Stimulated activated CD4-positive, alpha-beta T cell treated with anti-CD3 and anti-CD28 coated beads, Interleukin-2, amount 100 ng/mL, for 24 hours (primary cell): ENCODE results near the gene ALDH9A1.
"Not testable (repeated sequence)": the region's sequence is repeated elsewhere in the genome, so short reads cannot be mapped to it uniquely, and the experiment has no call there.

ENCODE experiments used
- DNase-seq, 2 donors: peaks; one replicate each; pipeline ENCODE4 v3.0.0-alpha.2; 2020

Gene ALDH9A1

GRCh38 chr1:165686121-165686970 is 12.0 kb downstream of the ALDH9A1 start:
- no peak for DNase-seq

DNA sequence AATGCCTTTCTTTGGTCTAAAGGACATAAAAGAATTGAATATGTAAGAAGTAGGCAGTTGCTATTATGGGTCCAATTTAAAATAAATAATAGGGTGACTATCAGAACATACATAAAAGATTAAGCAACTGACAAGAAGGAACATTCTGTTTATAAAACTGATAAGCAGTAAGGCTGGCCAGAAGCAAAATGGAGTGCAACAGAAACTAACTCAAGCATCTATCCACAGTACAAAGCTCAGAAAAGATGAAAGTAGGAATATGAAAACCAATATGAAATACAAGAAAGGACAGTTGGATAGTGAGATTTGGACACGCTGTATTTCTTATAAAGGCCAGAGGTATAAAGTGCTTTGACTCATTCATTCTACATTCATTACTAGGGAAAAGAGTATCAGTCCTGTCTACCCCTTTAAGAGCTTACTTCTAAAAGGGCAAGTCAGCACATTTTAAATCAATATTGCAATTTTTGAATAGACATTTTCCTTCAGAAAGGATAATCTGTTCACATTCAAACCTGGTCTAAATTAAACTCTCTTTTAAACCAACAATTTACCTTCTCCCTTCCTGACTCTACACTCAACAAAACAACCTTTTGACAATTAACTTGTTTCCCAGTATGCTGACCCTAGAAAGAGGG is 14.4 kb downstream of the ALDH9A1 start:
- no peak for DNase-seq

GRCh38 chr1:165680773-165681172 is 17.6 kb downstream of the ALDH9A1 start:
- not testable (repeated sequence) for DNase-seq

DNA sequence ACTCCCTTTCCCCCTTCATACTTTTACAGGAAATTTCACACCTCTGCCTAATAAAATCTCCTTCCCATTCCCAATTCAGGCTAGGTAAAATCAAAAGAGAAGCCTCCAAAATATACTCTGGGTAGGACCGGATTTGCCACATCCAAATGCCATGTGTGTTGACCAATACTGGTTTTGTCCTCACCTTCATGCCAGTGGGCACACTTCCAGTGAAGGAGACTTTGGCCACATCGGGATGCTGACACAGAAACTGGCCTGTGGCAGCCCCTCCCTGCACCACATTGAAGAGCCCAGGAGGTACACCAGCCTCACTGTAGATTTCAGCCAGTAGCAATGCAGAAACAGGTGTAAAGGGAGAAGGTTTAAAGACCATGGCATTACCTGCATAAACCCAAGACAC is 18.1 kb downstream of the ALDH9A1 start:
- no peak for DNase-seq

GRCh38 chr1:165679282-165680036 is 18.9 kb downstream of the ALDH9A1 start:
- DNase-seq, result no peak

DNA sequence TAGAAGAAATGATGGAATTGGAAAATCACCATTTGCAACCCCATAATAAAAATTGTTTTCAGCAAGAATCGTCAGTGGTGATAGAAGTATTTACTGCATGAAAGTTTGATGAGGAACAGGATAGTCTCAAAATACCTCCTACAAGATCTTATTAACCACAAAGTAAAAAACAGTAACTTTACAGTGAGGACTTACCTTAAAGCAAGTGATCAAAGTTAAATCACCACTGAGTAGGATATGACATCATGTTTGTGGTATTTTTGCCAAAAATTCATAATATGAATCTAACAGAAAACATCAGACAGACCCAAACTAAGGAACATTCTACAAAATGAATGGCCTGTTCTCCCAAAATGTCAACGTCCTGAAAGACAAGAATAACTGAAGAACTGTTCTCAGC is 19.9 kb downstream of the ALDH9A1 start:
- DNase-seq, result no peak

- no peak for DNase-seq
Observed at GRCh38 chr1:165675794-165676193, 22.6 kb downstream of the ALDH9A1 start.

DNA sequence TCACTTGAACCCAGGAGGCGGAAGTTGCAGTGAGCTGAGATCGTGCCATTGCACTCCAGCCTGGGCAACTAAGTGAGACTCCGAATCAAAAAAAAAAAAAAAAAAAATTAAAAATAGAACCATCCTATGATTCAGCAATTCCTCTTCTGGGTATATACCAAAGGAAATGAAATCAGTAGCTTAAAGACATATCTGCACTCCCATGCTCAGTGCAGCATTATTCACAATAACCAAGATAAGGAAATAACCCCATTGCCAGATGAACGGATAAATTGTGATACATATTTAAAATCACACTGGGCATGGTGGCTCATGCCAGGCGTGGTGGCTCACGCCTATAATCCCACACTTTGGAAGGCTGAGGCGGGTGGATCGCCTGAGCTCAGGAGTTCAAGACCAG is 23.8 kb downstream of the ALDH9A1 start:
- DNase-seq, result no peak

GRCh38 chr1:165671526-165671925 is 26.8 kb downstream of the ALDH9A1 start:
- DNase-seq, result no peak

DNA sequence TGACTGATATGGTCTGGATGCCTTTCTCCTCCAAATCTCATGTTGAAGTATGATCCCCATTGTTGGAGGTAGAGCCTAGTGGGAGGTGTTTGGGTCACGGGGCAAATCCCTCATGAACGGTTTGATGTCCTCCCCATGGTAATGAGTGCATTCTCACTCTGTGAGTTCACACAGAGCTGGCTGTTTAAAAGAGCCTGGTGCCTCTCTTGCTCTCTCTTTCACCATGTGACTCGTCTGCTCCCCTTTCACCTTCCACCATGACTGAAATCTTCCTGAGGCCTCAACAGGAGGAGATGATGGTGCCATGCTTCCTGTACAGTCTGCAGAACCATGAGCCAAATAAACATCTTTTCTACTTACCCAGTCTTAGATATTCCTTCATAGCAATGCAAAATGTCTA is 30.2 kb downstream of the ALDH9A1 start:
- no peak for DNase-seq

- no peak for DNase-seq
Observed at GRCh38 chr1:165666152-165666825, 32.1 kb downstream of the ALDH9A1 start.

GRCh38 chr1:165662186-165662585 is 36.2 kb downstream of the ALDH9A1 start:
- no peak for DNase-seq

DNA sequence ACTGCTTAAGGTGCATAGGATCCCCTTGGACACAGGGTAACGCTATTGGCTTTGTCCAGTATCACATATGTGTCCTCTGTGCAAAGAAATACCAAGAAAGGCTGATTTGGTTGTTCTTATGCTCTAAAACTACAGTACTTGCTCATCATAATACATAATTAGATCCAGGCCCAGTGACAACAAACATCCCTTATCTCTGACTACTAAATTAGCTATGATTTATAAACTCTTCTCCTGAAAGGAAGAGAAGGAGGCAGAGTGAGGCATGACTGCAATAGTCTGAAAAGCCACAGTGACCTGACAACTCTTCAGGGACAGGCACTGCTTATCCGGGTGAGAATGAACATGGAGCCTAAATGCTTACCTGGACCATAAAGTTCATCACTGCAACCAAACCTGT is 36.7 kb downstream of the ALDH9A1 start:
- DNase-seq, result no peak

DNA sequence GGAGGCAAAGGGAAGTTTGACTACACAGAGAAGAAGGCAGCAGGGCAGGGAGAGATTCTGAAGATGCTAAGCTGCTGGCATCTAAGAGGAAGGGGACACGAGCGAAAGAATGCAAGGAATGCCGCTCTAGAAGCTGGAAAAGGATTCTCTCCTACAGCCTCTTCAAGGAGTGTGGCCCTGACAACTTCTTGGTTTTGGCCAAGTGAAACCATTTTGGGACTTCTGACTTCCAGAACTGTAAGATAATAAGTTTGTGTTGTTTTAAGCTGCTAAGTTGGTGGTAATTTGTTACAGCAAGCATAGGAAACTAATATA is 38.8 kb downstream of the ALDH9A1 start:
- DNase-seq, result no peak

GRCh38 chr1:165658766-165659580 is 39.4 kb downstream of the ALDH9A1 start:
- not testable (repeated sequence) for DNase-seq

GRCh38 chr1:165650981-165651625 is 47.3 kb downstream of the ALDH9A1 start:
- DNase-seq, result no peak

- no peak for DNase-seq
Observed at GRCh38 chr1:165648919-165649572, 49.3 kb downstream of the ALDH9A1 start.

- DNase-seq, result no peak
Observed at GRCh38 chr1:165647970-165648369, 50.4 kb downstream of the ALDH9A1 start.

- no peak for DNase-seq
Observed at GRCh38 chr1:165647517-165647916, 50.8 kb downstream of the ALDH9A1 start.

- peak in 1 of 2 donors; percentile 20 for DNase-seq
Observed at GRCh38 chr1:165645654-165646366, 52.6 kb downstream of the ALDH9A1 start.
